GM19035 (cell line): ENCODE results near the gene P2RY2.

Source experiments
- ATAC-seq: cut with Tn5 transposase; IDR thresholded peaks from one replicate; pipeline ENCODE4 v1.9.1; 2021; ENCODE audit not compliant: unreplicated experiment

P2RY2 gene

GRCh38 chr11:73281796-73282660 is 63.9 kb downstream of the P2RY2 start:
- no peak for ATAC-seq

- no peak for ATAC-seq
Observed at GRCh38 chr11:73283276-73284000, 65.4 kb downstream of the P2RY2 start.

GRCh38 chr11:73284106-73284505 is 66.0 kb downstream of the P2RY2 start:
- no peak for ATAC-seq

- ATAC-seq: no peak
Observed at GRCh38 chr11:73285721-73286120, 67.6 kb downstream of the P2RY2 start.
